ENCODE data around the gene AIM2. TPM values are rescaled to one million over a fixed set of nuclear protein-coding genes. Genes with fewer than 3 reads are reported as not detected.

The AIM2 gene
- total and polyA plus RNA-seq, 2 of the 4 experiments (the other 2 are of a cell fraction), result not detected

GRCh38 chr1:159098596-159098995, 22.0 kb upstream of the AIM2 start:
- CTCF ChIA-PET, result interaction anchor here (0.7 kb wide), 1 partner anchor 78 kb away, joined by 3 read pairs; no protein-coding TSS in a partner anchor
- H3K79me1 ChIP-seq (ENCODE audit: low read depth in 1 of 2, low read length in 2 of 2), result no peaks in the 10 kb centered on the region
- WGBS, 2 experiments (ENCODE audit: extremely low coverage in 2 of 2, insufficient read length in 1 of 2), result no CpG with 5 or more reads among the region's 3 CpGs
- no peak overlapping the region for H2AK5ac ChIP-seq (ENCODE audit: low read depth, low read length)
- H3K36me3 ChIP-seq (ENCODE audit: control insufficient read depth, insufficient read depth, low read length), result no peaks in the 10 kb centered on the region
- no peaks in the 10 kb centered on the region for H3K9me3 ChIP-seq (ENCODE audit: control insufficient read depth, insufficient read depth, low read length)
- POLR2A ChIA-PET (ENCODE audit: unreplicated experiment), result interaction anchor here (0.6 kb wide), 1 partner anchor 448 kb away, joined by 4 read pairs; no protein-coding TSS in a partner anchor
- H2BK120ac ChIP-seq (ENCODE audit: low read depth, low read length), result no peak overlapping the region
- no peak overlapping the region for H3K14ac ChIP-seq (replicated peaks; ENCODE audit: low read depth, low read length)
- no peak overlapping the region for H2AFZ ChIP-seq (replicated peaks; ENCODE audit: low read length, poor library complexity)
- no peak for TF ChIP-seq CHD1 (IDR thresholded peaks at IDR 0.05; ENCODE audit: low read depth, low read length)
- TF ChIP-seq POLR2A (IDR thresholded peaks at IDR 0.05; ENCODE audit: low read depth, low read length), result no peak
- no peak for TF ChIP-seq RAD21 (IDR thresholded peaks at IDR 0.05; ENCODE audit: low read length)
- TF ChIP-seq ELK1 (IDR thresholded peaks at IDR 0.05; ENCODE audit: borderline replicate concordance, low read depth, low read length), result no peak
- TF ChIP-seq SMC3 (IDR thresholded peaks at IDR 0.05; ENCODE audit: low read depth, low read length), result no peak
- TF ChIP-seq RFX5 (IDR thresholded peaks at IDR 0.05; ENCODE audit: low read depth, low read length), result no peak
- no peak for TF ChIP-seq FOS (IDR thresholded peaks at IDR 0.05; ENCODE audit: low read depth, low read length)
- no peak for TF ChIP-seq NFE2L2 (IDR thresholded peaks at IDR 0.05; ENCODE audit: low read depth, low read length)
- no peak for TF ChIP-seq RCOR1 (IDR thresholded peaks at IDR 0.05; ENCODE audit: insufficient replicate concordance, low read length)
- no peak for TF ChIP-seq MAZ (IDR thresholded peaks at IDR 0.05; ENCODE audit: borderline replicate concordance, low read depth, low read length)
- TF ChIP-seq BHLHE40 (IDR thresholded peaks at IDR 0.05; ENCODE audit: low read depth, low read length), result no peak
- no peak for TF ChIP-seq CEBPB (IDR thresholded peaks at IDR 0.05; ENCODE audit: low read depth, low read length)
- TF ChIP-seq CTCF (conservative IDR thresholded peaks at IDR 0.05; ENCODE audit: low read depth, low read length), result no peak
- H3K4me3 ChIP-seq (ENCODE audit: insufficient read depth, low read depth, low read length), result no peak overlapping the region
- BruUV-seq (replicated peaks), result no TSS peak
- no peak overlapping the region for H4K91ac ChIP-seq (ENCODE audit: insufficient read depth, low read depth, low read length)
- DNase-seq, result no peak
- H3K9me1 ChIP-seq (ENCODE audit: insufficient read depth, low read length), result no peaks in the 10 kb centered on the region
- H3K27me3 ChIP-seq (ENCODE audit: control insufficient read depth, insufficient read depth, low read length), result peaks cover 3% of the 10 kb centered on the region
- H4K5ac ChIP-seq (ENCODE audit: low read depth, low read length), result no peak overlapping the region
- H3K27ac ChIP-seq (ENCODE audit: insufficient read depth, low read length), result no peak overlapping the region
- no peak overlapping the region for H2BK20ac ChIP-seq (ENCODE audit: low read depth, low read length)
- H4K8ac ChIP-seq (ENCODE audit: low read depth in 2 of 2, low read length in 2 of 2), result no peak overlapping the region
- ATAC-seq (ENCODE audit: low read depth), result no peak
- H3K4me2 ChIP-seq (ENCODE audit: low read depth, low read length), result no peak overlapping the region
- no peak overlapping the region for H3K56ac ChIP-seq (ENCODE audit: extremely low read depth, insufficient read depth, low read length)
- H3K9ac ChIP-seq (ENCODE audit: low read depth, low read length), result no peak overlapping the region
- in situ Hi-C loops (cut with MboI; ENCODE audit: low sequenced_read_pairs), result no loop called here
- no peaks in the 10 kb centered on the region for H3K4me1 ChIP-seq (ENCODE audit: control insufficient read depth, insufficient read depth, low read length)
- no peak overlapping the region for H2AK9ac ChIP-seq (replicated peaks; ENCODE audit: low read depth, low read length, poor library complexity)
- H3K23ac ChIP-seq (ENCODE audit: low read depth, low read length), result no peak overlapping the region
- H4K20me1 ChIP-seq (ENCODE audit: insufficient read depth, low read length), result no peaks in the 10 kb centered on the region
- H2BK15ac ChIP-seq (ENCODE audit: low read depth, low read length), result no peak overlapping the region
- H3K18ac ChIP-seq (ENCODE audit: low read depth, low read length), result no peak overlapping the region
- intact Hi-C loops (cut with micrococcal nuclease), result no loop called here
- dilution Hi-C loops (cut with HindIII; ENCODE audit: low sequenced_read_pairs, unreplicated experiment), result no loop called here
- no peak overlapping the region for H2BK5ac ChIP-seq (ENCODE audit: low read depth, low read length, poor library complexity, severe bottlenecking)
- no peak overlapping the region for H3K4ac ChIP-seq (ENCODE audit: low read depth, low read length)

Data from IMR-90 (cell line).